GM15510 (cell line): Measurements from ENCODE around the gene DPP3.
A peak's percentile ranks its signal among the peaks of the same experiment; 100 is the strongest.

Experiments
- POLR2A ChIP-seq: IDR thresholded peaks from 3 replicates; pipeline ENCODE4 v1.6.1; 2011; ENCODE audit warnings: borderline replicate concordance; ENCODE audit not compliant: insufficient read length; ENCODE audit errors: extremely low read depth

DPP3 gene

GRCh38 chr11:66480117-66480938, at the start of gene DPP3:
Gene DPP3, plus strand, starts transcription at chr11:66480434. Its CDS starts 1,767 bp downstream, at chr11:66482201.
- peak; percentile 91 for TF ChIP-seq POLR2A

GRCh38 chr11:66432597-66432996, 47.6 kb upstream of the DPP3 start:
- TF ChIP-seq POLR2A = no peak

GRCh38 chr11:66437979-66438503, 42.2 kb upstream of the DPP3 start:
- no peak for TF ChIP-seq POLR2A

GRCh38 chr11:66438504-66439466, 41.4 kb upstream of the DPP3 start, which contains the start of gene MRPL11:
Gene MRPL11, minus strand, starts transcription at chr11:66438848. Its CDS starts 94 bp downstream, at chr11:66438754.
- TF ChIP-seq POLR2A = peak; percentile 65

- TF ChIP-seq POLR2A = no peak
Observed at GRCh38 chr11:66443602-66444001, 36.6 kb upstream of the DPP3 start.

GRCh38 chr11:66447012-66447411, 33.2 kb upstream of the DPP3 start:
- no peak for TF ChIP-seq POLR2A

- no peak for TF ChIP-seq POLR2A
Observed at GRCh38 chr11:66448523-66448922, 31.7 kb upstream of the DPP3 start.

- no peak for TF ChIP-seq POLR2A
Observed at GRCh38 chr11:66450560-66450959, 29.7 kb upstream of the DPP3 start.

- no peak for TF ChIP-seq POLR2A
Observed at GRCh38 chr11:66451663-66452062, 28.6 kb upstream of the DPP3 start.

GRCh38 chr11:66454247-66454646, 26.0 kb upstream of the DPP3 start:
- no peak for TF ChIP-seq POLR2A

- no peak for TF ChIP-seq POLR2A
Observed at GRCh38 chr11:66454828-66455227, 25.4 kb upstream of the DPP3 start.

- TF ChIP-seq POLR2A = no peak
Observed at GRCh38 chr11:66457826-66458225, 22.4 kb upstream of the DPP3 start.

GRCh38 chr11:66459138-66459778, 21.0 kb upstream of the DPP3 start:
- no peak for TF ChIP-seq POLR2A

GRCh38 chr11:66462010-66462409, 18.2 kb upstream of the DPP3 start:
- no peak for TF ChIP-seq POLR2A
